ENCODE data around the gene KRTAP10-2. TPM values are rescaled to one million over a fixed set of nuclear protein-coding genes. Genes with fewer than 3 reads are reported as not detected.

The KRTAP10-2 gene
- total and polyA plus RNA-seq, 2 experiments from 2014 or later = 0.24 TPM; not detected in 1

DNA sequence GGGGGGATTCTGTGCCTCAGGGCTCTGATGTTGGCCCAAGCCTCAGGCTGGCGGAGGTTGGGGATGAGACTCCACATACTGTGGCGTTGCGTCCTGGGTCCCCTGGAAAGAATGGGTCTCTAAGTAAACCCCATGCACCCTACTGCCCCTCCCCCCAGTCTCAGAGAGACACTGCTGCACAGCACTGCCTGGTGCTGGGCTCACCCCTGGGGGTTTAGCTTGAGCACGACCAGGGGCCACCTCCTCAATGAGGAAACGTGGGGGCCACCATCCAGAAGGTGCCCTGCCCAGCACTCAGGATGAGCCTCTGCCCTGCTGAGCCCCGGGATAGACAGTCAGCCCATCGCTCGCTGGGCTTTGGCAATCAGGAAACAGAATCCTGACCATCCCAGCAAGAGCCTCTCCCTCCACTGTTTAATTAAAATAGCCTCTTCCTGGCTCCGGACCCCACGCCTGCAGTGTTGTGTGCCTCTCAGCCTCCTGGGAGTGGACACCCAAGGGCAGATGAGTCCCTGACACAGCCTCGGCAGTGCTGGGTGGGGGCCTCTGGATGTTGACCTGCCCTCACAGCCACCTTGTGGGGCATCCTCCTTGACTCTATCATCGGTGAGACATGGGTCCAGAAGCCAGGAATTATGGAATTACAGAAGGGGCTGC lies 18.7 kb upstream of the KRTAP10-2 start (continued):
- no peak for TF ChIP-seq ZNF462 (CRISPR knock-in tag; IDR thresholded peaks at IDR 0.05)

DNA sequence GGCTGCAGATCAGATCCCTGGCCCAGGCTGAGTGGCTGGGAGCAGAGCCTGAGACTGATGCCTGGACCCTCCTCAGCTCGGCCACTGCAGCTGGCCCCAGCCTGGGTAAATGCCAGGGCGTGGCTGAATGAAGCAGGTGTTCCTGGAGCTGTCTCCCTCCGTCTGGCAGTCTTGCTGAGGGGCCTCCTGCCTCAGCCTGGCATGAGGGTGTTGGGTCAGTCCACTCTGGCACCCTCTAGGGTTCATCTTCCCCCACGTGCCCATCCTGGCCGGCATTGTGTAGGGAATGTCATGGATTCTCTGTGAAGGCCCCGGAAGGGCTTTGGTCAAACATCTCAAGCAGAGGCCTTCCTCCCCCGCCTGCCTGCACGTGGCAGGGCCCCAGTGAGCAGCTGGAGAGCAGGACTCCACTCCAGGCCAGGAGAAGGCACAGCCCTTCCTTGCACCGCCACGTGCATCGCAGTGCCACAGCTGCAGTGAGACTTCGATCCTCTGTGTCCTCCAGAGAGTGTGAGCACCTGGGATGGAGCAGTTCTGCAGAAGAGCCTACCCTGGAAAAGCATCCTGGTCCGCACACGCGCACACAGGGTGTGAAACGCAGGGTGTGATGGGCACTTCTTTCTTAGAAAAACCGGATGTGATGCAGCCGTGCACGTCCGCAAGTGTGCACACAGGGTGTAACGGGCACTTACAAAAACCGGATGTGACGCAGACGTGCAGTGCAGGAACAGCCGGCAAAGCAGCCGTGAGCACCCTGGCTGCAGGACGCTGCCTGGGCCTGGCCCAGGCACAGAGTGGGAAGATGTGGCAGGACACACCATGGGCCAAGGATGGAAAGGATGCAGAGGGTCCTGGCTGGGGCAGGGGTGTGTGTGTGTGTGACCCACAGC lies 17.6 kb upstream of the KRTAP10-2 start:
- H3K9me2 ChIP-seq (ENCODE audit: insufficient read depth) = no peaks in the 10 kb centered on the region
- Mint-ChIP-seq H3K36me3 (ENCODE audit: low read depth) (peaks cover 4% of the 10 kb centered on the region; the same call in 2 of the 3 replicates), H3K27ac (no peak overlapping the region), H3K9me3 (peaks cover 25% of the 10 kb centered on the region), H3K4me3 (no peak overlapping the region), H3K4me1 (no peaks in the 10 kb centered on the region; the same call in 2 of the 3 replicates), H3K27me3 (ENCODE audit: insufficient read depth, low read depth, poor library complexity) (peaks cover 13% of the 10 kb centered on the region)
- no peaks in the 10 kb centered on the region for H3K79me2 ChIP-seq (replicated peaks; ENCODE audit: insufficient read depth)
- TF ChIP-seq ZNF331 (CRISPR knock-in tag; IDR thresholded peaks at IDR 0.05; ENCODE audit: low read depth) = no peak
- TF ChIP-seq JUNB (IDR thresholded peaks at IDR 0.05; ENCODE audit: unreplicated experiment) = no peak
- DNase-seq (ENCODE audit: low spot score) = no peak
- no peaks in the 10 kb centered on the region for H4K20me1 ChIP-seq (replicated peaks; ENCODE audit: insufficient read depth)
- H3K4me3 ChIP-seq = no peak overlapping the region
- no peak overlapping the region for H3K4me2 ChIP-seq
- H3F3A ChIP-seq (replicated peaks; ENCODE audit: low read depth) = no peaks in the 10 kb centered on the region
- no peaks in the 10 kb centered on the region for H3K27me3 ChIP-seq (ENCODE audit: insufficient read depth)
- H3K27ac ChIP-seq (ENCODE audit: low read depth) = no peak overlapping the region
- H2AFZ ChIP-seq = peak overlapping the region; percentile 38; the same call in 1 of the 2 replicates
- H3K4me1 ChIP-seq (ENCODE audit: insufficient read depth) = no peaks in the 10 kb centered on the region
- H3K36me3 ChIP-seq (ENCODE audit: insufficient read depth) = no peaks in the 10 kb centered on the region
- no peak for ATAC-seq

Data from GM23338 (cell line).